H1 (cell line): Measurements from ENCODE around the gene INPP5E.

ENCODE experiments used
- CHD1 ChIP-seq: IDR thresholded peaks from 2 replicates; pipeline ENCODE4 v1.6.1; 2012; ENCODE audit warnings: low read depth, low read length, improper control_type of control experiment
- HDAC2 ChIP-seq, 2 experiments: fragments of 300-600 bp in 1 of 2; sonication (generic) in 1 of 2; IDR thresholded peaks; 2 replicates each; pipeline ENCODE4 v1.6.1; 2011 to 2012; ENCODE audit warnings: low read depth in 2 of 2, low read length in 2 of 2, mild to moderate bottlenecking in 2 of 2, moderate library complexity in 2 of 2, borderline replicate concordance in 1 of 2, inconsistent platforms in 1 of 2
- MAFK ChIP-seq: IDR thresholded peaks from 2 replicates; pipeline ENCODE4 v1.6.1; 2012; ENCODE audit warnings: low read depth, mild to moderate bottlenecking, improper control_type of control experiment, low read length
- POLR2A ChIP-seq, 2 experiments: IDR thresholded peaks; 1 replicate in 1 of 2; 2 replicates in 1 of 2; pipeline ENCODE4 v1.6.1; 2011; ENCODE audit warnings: low read depth in 2 of 2, low read length in 2 of 2, mild to moderate bottlenecking in 2 of 2; ENCODE audit errors: control extremely low read depth in 1 of 2
- TBP ChIP-seq: IDR thresholded peaks from 2 replicates; pipeline ENCODE4 v1.6.1; 2011; ENCODE audit warnings: low read depth, low read length, improper control_type of control experiment
- TEAD4 ChIP-seq: IDR thresholded peaks from 2 replicates; pipeline ENCODE4 v1.6.1; 2012; ENCODE audit warnings: low read depth, low read length, inconsistent platforms, mixed read lengths
- USF2 ChIP-seq: IDR thresholded peaks from 2 replicates; pipeline ENCODE4 v1.6.1; 2011; ENCODE audit warnings: low read length, improper control_type of control experiment
- YY1 ChIP-seq: IDR thresholded peaks from 2 replicates; pipeline ENCODE4 v1.6.1; 2011; ENCODE audit warnings: low read depth, mild to moderate bottlenecking, low read length
- TF ChIP-seq, protein P1 (sequence below): IDR thresholded peaks from 2 replicates; pipeline ENCODE4 v1.6.1; 2012; ENCODE audit warnings: inconsistent platforms
- TF ChIP-seq, protein P2 (sequence below), 3 experiments: IDR thresholded peaks; 1 replicate in 2 of 3; 2 replicates in 1 of 3; pipeline versions ENCODE4 v1.5.1 to v1.6.1; 2011; ENCODE audit warnings: low read length in 3 of 3, mild to moderate bottlenecking in 3 of 3, inconsistent platforms in 2 of 3, low read depth in 1 of 3, moderate library complexity in 1 of 3; ENCODE audit not compliant: insufficient read depth in 1 of 3; ENCODE audit errors: control extremely low read depth in 1 of 3

GRCh38 chr9:136442265-136442664 is 2.6 kb upstream of the INPP5E start:
- TF ChIP-seq, protein P1, sequence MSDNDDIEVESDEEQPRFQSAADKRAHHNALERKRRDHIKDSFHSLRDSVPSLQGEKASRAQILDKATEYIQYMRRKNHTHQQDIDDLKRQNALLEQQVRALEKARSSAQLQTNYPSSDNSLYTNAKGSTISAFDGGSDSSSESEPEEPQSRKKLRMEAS: no peak
- TF ChIP-seq POLR2A (IDR thresholded peaks at IDR 0.05; ENCODE audit: control extremely low read depth in 1 of 2, low read depth in 2 of 2, low read length in 2 of 2) (no peak), TEAD4 (no peak), CHD1 (no peak), HDAC2 (IDR thresholded peaks at IDR 0.05; ENCODE audit: borderline replicate concordance in 1 of 2, low read depth in 2 of 2, low read length in 2 of 2) (no peak), USF2 (no peak), MAFK (no peak), YY1 (no peak), TBP (no peak)
- TF ChIP-seq, protein P2, sequence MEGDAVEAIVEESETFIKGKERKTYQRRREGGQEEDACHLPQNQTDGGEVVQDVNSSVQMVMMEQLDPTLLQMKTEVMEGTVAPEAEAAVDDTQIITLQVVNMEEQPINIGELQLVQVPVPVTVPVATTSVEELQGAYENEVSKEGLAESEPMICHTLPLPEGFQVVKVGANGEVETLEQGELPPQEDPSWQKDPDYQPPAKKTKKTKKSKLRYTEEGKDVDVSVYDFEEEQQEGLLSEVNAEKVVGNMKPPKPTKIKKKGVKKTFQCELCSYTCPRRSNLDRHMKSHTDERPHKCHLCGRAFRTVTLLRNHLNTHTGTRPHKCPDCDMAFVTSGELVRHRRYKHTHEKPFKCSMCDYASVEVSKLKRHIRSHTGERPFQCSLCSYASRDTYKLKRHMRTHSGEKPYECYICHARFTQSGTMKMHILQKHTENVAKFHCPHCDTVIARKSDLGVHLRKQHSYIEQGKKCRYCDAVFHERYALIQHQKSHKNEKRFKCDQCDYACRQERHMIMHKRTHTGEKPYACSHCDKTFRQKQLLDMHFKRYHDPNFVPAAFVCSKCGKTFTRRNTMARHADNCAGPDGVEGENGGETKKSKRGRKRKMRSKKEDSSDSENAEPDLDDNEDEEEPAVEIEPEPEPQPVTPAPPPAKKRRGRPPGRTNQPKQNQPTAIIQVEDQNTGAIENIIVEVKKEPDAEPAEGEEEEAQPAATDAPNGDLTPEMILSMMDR (IDR thresholded peaks at IDR 0.05; ENCODE audit: control extremely low read depth in 1 of 3, insufficient read depth in 1 of 3, low read depth in 1 of 3, low read length in 3 of 3): no peak
